Stimulated activated CD4-positive, alpha-beta T cell treated with anti-CD3 and anti-CD28 coated beads, Interleukin-1b, Interleukin-23, amount 100 ng/mL, for 1 hour (primary cell): Measurements from ENCODE around the gene TH.
A peak's percentile ranks its signal among the peaks of the same experiment; 100 is the strongest.
"Not testable (repeated sequence)": the region's sequence is repeated elsewhere in the genome, so short reads cannot be mapped to it uniquely, and the experiment has no call there.

Source experiments
- DNase-seq, 2 donors: peaks; one replicate each; pipeline ENCODE4 v3.0.0-alpha.2; 2020; ENCODE audit warnings: low read depth in 2 of 2

The TH gene

GRCh38 chr11:2178055-2178773 lies 6.6 kb upstream of the TH start:
- DNase-seq = not testable (repeated sequence)

DNA sequence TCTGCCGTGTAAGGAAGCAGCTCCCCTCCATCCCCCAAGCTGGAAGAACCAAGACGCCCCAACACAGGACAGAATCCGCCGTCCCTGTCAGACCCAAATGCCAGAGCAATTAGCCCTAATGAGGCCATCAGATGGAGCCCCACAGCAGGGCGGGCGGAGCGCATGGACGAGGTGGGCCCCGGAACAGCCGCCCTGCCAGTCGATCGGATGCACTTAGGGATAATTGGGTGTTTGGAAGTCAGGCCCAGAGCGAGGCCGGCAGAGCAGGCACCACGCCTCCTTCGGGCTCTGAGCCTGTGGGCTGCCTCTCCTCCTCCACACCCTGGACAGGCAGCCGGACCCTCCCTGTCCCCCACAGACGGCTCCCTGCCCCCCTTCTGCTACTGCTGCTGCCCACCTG lies 5.5 kb upstream of the TH start:
- DNase-seq = no peak

DNA sequence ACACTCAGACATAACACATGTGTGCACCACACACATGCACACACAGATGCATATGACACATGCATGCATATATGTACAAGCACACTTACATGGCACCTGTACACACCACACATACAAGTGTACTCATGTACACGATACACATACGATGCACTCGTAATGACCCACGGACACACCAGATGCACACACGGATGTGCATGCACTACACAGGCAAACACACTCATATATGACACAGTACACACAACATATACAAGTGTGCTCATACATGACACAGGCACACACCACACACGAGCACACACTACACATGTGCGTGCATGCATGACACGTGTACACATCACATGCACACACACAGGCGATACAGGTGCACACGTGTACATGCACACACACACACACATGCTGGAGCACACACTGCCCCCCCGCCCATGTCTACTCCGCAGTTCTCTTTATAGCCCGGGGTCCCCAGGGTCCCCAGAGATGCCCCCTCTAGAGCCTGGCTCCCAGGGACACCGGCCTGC lies 4.8 kb upstream of the TH start:
- no peak for DNase-seq

GRCh38 chr11:2175659-2176058 lies 4.0 kb upstream of the TH start:
- no peak for DNase-seq

GRCh38 chr11:2174361-2174760 lies 2.7 kb upstream of the TH start:
- DNase-seq = no peak

GRCh38 chr11:2173761-2174160 lies 2.1 kb upstream of the TH start:
- DNase-seq = no peak

DNA sequence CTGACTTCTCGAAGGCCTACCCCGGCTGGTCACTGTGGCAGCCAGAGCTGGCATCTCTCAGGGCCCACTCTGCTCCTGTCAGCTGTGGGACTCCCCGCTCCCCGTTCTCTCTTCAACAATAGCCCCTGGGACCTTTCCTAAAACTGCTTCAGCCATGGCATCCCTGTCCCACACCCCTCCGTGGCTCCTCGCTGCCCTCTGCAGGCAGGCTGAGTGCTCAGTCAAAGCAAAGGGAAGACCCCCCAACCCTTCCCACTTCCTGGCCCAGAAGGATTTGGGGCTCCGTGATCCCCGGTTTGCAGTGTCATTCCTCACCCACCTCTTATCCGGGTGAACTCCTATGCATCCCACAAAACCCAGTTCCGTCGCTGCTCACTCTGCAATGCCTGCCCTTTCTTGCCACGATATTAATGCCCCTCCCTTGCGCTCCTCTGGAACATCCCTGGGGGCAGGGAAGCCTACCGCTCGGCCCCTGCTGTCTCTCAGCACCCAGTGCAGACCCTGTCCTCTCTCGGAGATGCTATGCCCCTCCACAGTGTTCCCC lies 1.6 kb upstream of the TH start:
- DNase-seq = no peak

GRCh38 chr11:2172676-2173075 lies 1.1 kb upstream of the TH start:
- no peak for DNase-seq

DNA sequence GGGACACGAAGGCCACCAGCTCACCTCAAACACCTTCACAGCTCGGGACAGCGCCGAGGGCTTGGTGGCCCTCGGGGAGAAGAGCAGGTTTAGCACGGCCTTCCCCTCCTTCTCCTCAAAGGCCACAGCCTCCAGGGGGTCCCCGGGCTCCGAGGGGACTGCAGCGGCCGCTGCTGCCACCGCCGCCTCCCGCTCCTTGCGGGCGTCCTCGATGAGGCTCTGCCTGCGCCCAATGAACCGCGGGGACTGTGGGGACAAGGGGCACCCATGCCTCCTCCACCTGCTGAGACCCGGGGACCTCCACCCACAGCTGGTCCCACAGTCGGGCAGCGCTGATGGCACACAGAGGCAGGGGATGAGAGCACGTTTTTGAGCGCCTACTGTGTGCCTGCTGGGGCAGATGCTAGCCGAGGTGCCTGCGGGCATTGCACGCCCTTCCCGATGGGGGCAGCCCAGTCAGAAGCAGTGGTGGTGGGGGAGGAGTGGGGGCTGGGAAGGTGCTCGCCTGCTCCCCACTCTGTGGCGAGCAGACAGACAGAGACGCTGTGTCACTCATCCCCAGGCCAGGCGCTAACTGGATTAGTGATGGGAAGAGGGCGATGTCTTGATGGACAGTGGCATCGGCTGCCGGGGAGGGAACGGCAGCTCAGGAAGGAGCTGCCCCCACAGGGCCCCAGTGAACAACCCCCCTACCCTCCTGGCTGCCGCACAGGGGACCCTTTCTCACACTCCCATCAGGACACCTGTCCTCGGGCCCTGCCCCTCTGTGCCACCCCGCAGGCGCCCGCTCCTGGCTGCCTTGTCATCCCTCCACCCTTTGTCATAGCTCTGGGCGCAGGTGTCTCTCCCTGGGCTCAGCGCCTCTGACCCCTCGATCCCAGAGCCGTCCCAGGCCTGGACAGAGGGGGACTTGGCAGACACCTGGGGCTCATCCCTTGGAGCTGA lies 1.7 kb downstream of the TH start:
- DNase-seq = no peak

DNA sequence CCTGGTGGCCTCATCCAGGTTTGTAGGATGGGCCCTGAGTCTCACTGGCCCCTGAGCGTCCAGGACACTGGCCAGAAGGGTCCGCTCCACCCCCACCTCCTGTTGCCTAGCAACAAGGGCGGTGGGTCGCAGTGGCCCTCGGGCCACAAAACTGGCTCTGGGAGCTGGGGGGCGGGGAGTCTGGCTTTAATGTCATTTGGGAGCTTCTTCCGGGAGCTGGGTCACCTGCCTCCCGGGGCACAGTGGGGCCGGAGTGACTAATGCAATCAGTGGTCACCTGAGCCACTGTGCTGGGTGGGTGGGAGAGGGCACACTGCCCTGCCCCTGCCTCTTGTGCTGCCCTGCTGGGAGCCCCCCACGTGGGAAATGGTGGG lies 2.6 kb downstream of the TH start:
- no peak for DNase-seq

GRCh38 chr11:2168286-2169004 lies 3.2 kb downstream of the TH start:
- DNase-seq = no peak

- no peak for DNase-seq
Observed at GRCh38 chr11:2167141-2168045, 4.2 kb downstream of the TH start.

GRCh38 chr11:2166091-2166851 lies 5.3 kb downstream of the TH start:
- peak in 1 of 2 donors; percentile 34 for DNase-seq

DNA sequence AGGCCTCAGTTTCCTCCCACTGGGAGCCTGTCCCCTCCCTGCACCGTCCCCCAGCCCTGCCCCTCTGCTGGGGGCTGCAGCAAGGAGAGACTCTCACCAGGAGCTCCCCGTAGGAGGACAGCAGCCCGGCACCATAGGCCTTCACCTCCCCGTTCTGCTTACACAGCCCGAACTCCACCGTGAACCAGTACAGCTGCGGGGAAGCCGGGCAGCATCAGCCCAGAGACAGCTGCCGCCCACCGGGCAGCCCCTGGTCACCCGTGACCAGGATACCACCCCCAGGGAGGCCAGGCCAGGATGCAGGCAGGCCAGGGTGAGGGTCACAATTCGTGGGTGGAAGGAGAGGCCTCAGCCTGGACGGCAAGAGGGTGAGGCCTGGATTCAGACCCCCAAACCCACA lies 6.0 kb downstream of the TH start:
- DNase-seq = no peak

DNA sequence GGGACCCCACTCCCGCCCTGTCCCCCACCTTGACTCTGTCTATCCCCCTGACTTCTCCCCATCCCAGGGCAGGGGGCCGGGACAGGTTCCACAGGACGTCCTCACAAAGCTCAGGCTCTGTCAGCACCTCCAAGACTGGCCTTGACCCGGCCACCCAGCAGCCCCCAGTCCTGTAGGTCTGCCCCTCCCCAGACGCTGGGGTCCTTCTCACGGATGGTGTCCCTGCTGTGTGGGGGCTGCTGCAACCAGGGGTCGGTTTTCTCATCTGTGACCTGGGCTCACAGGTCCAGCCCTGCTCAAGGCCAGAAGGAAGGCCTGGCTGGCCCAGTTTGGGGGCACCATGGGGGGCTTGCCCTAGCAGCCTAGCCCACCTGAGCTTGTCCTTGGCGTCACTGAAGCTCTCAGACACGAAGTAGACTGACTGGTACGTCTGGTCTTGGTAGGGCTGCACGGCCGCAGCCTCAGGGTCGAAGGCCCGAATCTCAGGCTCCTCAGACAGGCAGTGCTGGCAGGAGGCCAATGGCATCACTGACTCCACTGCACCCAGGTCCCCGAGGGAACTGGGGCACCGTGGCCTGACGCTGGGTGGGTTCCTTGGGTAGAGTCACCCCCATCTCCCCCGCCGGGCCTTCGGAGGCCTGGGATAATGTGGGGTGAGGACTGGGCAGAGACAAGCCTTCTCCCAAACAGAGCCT lies 6.6 kb downstream of the TH start:
- no peak for DNase-seq

GRCh38 chr11:2164081-2164480 lies 7.5 kb downstream of the TH start:
- no peak for DNase-seq

- no peak for DNase-seq
Observed at GRCh38 chr11:2163428-2163978, 8.1 kb downstream of the TH start.

DNA sequence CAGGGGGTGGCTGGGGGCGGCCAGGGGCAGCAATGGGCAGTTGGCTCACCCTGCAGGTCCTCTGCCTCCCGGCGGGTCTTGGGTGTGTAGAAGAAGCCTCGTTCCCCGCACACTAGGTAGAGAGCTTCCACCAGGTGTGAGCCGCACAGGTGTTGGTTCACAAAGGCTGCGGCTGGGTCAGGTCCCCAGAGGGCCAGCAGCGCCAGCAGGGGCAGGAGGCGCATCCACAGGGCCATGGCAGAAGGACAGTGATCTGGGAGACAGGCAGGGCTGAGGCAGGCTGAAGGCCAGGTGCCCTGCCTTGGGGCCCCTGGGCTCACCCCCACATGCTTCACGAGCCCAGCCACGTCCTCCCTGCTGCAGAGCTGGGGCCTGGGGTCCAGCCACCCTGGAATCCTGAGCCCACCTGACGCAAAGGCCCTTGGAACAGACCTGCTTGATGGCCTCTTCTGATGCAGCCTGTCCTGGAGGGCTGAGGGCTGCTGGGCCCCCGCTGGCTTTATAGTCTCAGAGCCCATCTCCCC lies 10.8 kb downstream of the TH start, which contains the start of gene INS:
Gene INS (minus strand): TSS at position 474 of the 524 bp plus-strand sequence. CDS start 238 bp downstream, at position 236.
- no peak for DNase-seq
